ENCODE results near the gene HOXC11. TPM values are rescaled to one million over a fixed set of nuclear protein-coding genes. Genes with fewer than 3 reads are reported as not detected.

The HOXC11 gene
- polyA plus RNA-seq, 4 donors = 0.03 to 1.1 (median 0.63) TPM

- DNase-seq (peak in 1 of 2 donors; percentile 57), FAIRE-seq (no peak)
- peaks cover 0 to 16% of the 10 kb centered on the region in 2 donors for H3K9me3 ChIP-seq (ENCODE audit: control insufficient read depth in 2 of 2, insufficient read depth in 1 of 2, low read depth in 1 of 2, low read length in 1 of 2)
- peak overlapping the region in 2 of 3 donors; percentile 41 to 43 for H3K4me3 ChIP-seq (ENCODE audit: low read depth in 1 of 3, low read length in 3 of 3)
- WGBS, 3 donors = 2 to 8% (median 5%) methylated on average over 71 of the region's 71 CpGs
- no peaks in the 10 kb centered on the region for H3K36me3 ChIP-seq (ENCODE audit: control insufficient read depth in 3 of 3, insufficient read depth in 2 of 3, low read depth in 1 of 3, low read length in 3 of 3)
- H3K4me1 ChIP-seq (ENCODE audit: control insufficient read depth in 3 of 3, insufficient read depth in 2 of 3, low read depth in 1 of 3, low read length in 2 of 3) = peaks cover 0 to 23% (median 13%) of the 10 kb centered on the region in 3 donors
- H3K27me3 ChIP-seq (ENCODE audit: control insufficient read depth in 3 of 3, insufficient read depth in 3 of 3, low read length in 3 of 3) = peaks cover 5 to 95% (median 73%) of the 10 kb centered on the region in 3 donors
- H3K27ac ChIP-seq (ENCODE audit: low read depth in 1 of 3, low read length in 2 of 3) = no peak overlapping the region
Measured at GRCh38 chr12:53973236-53974042, 513 bp downstream of the HOXC11 start.

- Histone ChIP-seq H3K36me3 (ENCODE audit: control insufficient read depth in 3 of 3, insufficient read depth in 2 of 3, low read depth in 1 of 3, low read length in 3 of 3) (no peaks in the 10 kb centered on the region), H3K9me3 (ENCODE audit: control insufficient read depth in 2 of 2, insufficient read depth in 1 of 2, low read depth in 1 of 2, low read length in 1 of 2) (peaks cover 0 to 16% of the 10 kb centered on the region in 2 donors), H3K4me1 (ENCODE audit: control insufficient read depth in 3 of 3, insufficient read depth in 2 of 3, low read depth in 1 of 3, low read length in 2 of 3) (peaks cover 3 to 28% (median 13%) of the 10 kb centered on the region in 3 donors), H3K4me3 (ENCODE audit: low read depth in 1 of 3, low read length in 3 of 3) (peak within 1 kb of the TSS in 2 of 3 donors; percentile 41 to 43), H3K27me3 (ENCODE audit: control insufficient read depth in 3 of 3, insufficient read depth in 3 of 3, low read length in 3 of 3) (peaks cover 5 to 91% (median 70%) of the 10 kb centered on the region in 3 donors), H3K27ac (ENCODE audit: low read depth in 1 of 3, low read length in 2 of 3) (peak within 1 kb of the TSS in 1 of 3 donors; percentile 27)
- DNase-seq (peak; percentile 38 to 65), FAIRE-seq (no peak)
- WGBS, 3 donors = 3% methylated on average over 55 to 63 of the region's 63 CpGs
Measured at GRCh38 chr12:53974084-53975063, 1.4 kb downstream of the HOXC11 start, which contains the start of gene HOTAIR. TSS of gene HOTAIR (minus strand) at chr12:53974954.

GRCh38 chr12:53975064-53975471 lies 2.1 kb downstream of the HOXC11 start:
- FAIRE-seq = no peak

GRCh38 chr12:53975479-53976152 lies 2.7 kb downstream of the HOXC11 start:
- WGBS, 3 donors = 16 to 39% (median 37%) methylated on average over 31 of the region's 31 CpGs
- H3K27ac ChIP-seq (ENCODE audit: low read depth in 1 of 3, low read length in 2 of 3) = peak overlapping the region in 1 of 3 donors; percentile 27
- H3K4me3 ChIP-seq (ENCODE audit: low read depth in 1 of 3, low read length in 3 of 3) = peak overlapping the region in 2 of 3 donors; percentile 14 to 43
- peaks cover 0 to 88% (median 66%) of the 10 kb centered on the region in 3 donors for H3K27me3 ChIP-seq (ENCODE audit: control insufficient read depth in 3 of 3, insufficient read depth in 3 of 3, low read length in 3 of 3)
- no peaks in the 10 kb centered on the region for H3K36me3 ChIP-seq (ENCODE audit: control insufficient read depth in 3 of 3, insufficient read depth in 2 of 3, low read depth in 1 of 3, low read length in 3 of 3)
- H3K4me1 ChIP-seq (ENCODE audit: control insufficient read depth in 3 of 3, insufficient read depth in 2 of 3, low read depth in 1 of 3, low read length in 2 of 3) = peaks cover 3 to 36% (median 13%) of the 10 kb centered on the region in 3 donors
- H3K9me3 ChIP-seq (ENCODE audit: control insufficient read depth in 2 of 2, insufficient read depth in 1 of 2, low read depth in 1 of 2, low read length in 1 of 2) = peaks cover 0 to 16% of the 10 kb centered on the region in 2 donors
- no peak for FAIRE-seq
- peak in 1 of 2 donors; percentile 48 for DNase-seq

More at GRCh38 chr12:53975064-53975471, 2.1 kb downstream of the HOXC11 start:
- H3K36me3 ChIP-seq (ENCODE audit: control insufficient read depth in 3 of 3, insufficient read depth in 2 of 3, low read depth in 1 of 3, low read length in 3 of 3) = no peaks in the 10 kb centered on the region
- 5 to 9% (median 7%) methylated on average over 17 to 25 of the region's 25 CpGs for WGBS, 3 donors
- H3K4me3 ChIP-seq (ENCODE audit: low read depth in 1 of 3, low read length in 3 of 3) = peak overlapping the region in 2 of 3 donors; percentile 41 to 43
- H3K4me1 ChIP-seq (ENCODE audit: control insufficient read depth in 3 of 3, insufficient read depth in 2 of 3, low read depth in 1 of 3, low read length in 2 of 3) = peaks cover 3 to 35% (median 13%) of the 10 kb centered on the region in 3 donors
- H3K9me3 ChIP-seq (ENCODE audit: control insufficient read depth in 2 of 2, insufficient read depth in 1 of 2, low read depth in 1 of 2, low read length in 1 of 2) = peaks cover 0 to 16% of the 10 kb centered on the region in 2 donors
- H3K27ac ChIP-seq (ENCODE audit: low read depth in 1 of 3, low read length in 2 of 3) = no peak overlapping the region
- DNase-seq = no peak
- peaks cover under 1 to 90% (median 68%) of the 10 kb centered on the region in 3 donors for H3K27me3 ChIP-seq (ENCODE audit: control insufficient read depth in 3 of 3, insufficient read depth in 3 of 3, low read length in 3 of 3)

GRCh38 chr12:53976172-53976822 lies 3.4 kb downstream of the HOXC11 start:
- Histone ChIP-seq H3K27ac (ENCODE audit: low read depth in 1 of 3, low read length in 2 of 3) (no peak overlapping the region), H3K4me1 (ENCODE audit: control insufficient read depth in 3 of 3, insufficient read depth in 2 of 3, low read depth in 1 of 3, low read length in 2 of 3) (peaks cover 3 to 36% (median 13%) of the 10 kb centered on the region in 3 donors), H3K27me3 (ENCODE audit: control insufficient read depth in 3 of 3, insufficient read depth in 3 of 3, low read length in 3 of 3) (peaks cover 0 to 88% (median 66%) of the 10 kb centered on the region in 3 donors), H3K4me3 (ENCODE audit: low read depth in 1 of 3, low read length in 3 of 3) (no peak overlapping the region), H3K36me3 (ENCODE audit: control insufficient read depth in 3 of 3, insufficient read depth in 2 of 3, low read depth in 1 of 3, low read length in 3 of 3) (no peaks in the 10 kb centered on the region), H3K9me3 (ENCODE audit: control insufficient read depth in 2 of 2, insufficient read depth in 1 of 2, low read depth in 1 of 2, low read length in 1 of 2) (peaks cover 0 to 16% of the 10 kb centered on the region in 2 donors)
- no peak for FAIRE-seq
- no peak for DNase-seq
- 37 to 72% (median 55%) methylated on average over 21 of the region's 21 CpGs for WGBS, 3 donors

- 33 to 52% (median 38%) methylated on average over 8 to 9 of the region's 9 CpGs for WGBS, 3 donors
- Histone ChIP-seq H3K36me3 (ENCODE audit: control insufficient read depth in 3 of 3, insufficient read depth in 2 of 3, low read depth in 1 of 3, low read length in 3 of 3) (no peaks in the 10 kb centered on the region), H3K27me3 (ENCODE audit: control insufficient read depth in 3 of 3, insufficient read depth in 3 of 3, low read length in 3 of 3) (peaks cover 0 to 88% (median 66%) of the 10 kb centered on the region in 3 donors), H3K4me3 (ENCODE audit: low read depth in 1 of 3, low read length in 3 of 3) (no peak overlapping the region), H3K4me1 (ENCODE audit: control insufficient read depth in 3 of 3, insufficient read depth in 2 of 3, low read depth in 1 of 3, low read length in 2 of 3) (peaks cover 3 to 36% (median 13%) of the 10 kb centered on the region in 3 donors), H3K27ac (ENCODE audit: low read depth in 1 of 3, low read length in 2 of 3) (no peak overlapping the region), H3K9me3 (ENCODE audit: control insufficient read depth in 2 of 2, insufficient read depth in 1 of 2, low read depth in 1 of 2, low read length in 1 of 2) (peaks cover 0 to 16% of the 10 kb centered on the region in 2 donors)
- FAIRE-seq = no peak
- DNase-seq = no peak
Measured at GRCh38 chr12:53976823-53977595, 4.1 kb downstream of the HOXC11 start.

Measured in small intestine (tissue), 7 donors.